Activated naive CD8-positive, alpha-beta T cell (primary cell): Measurements from ENCODE around the gene CEP83.

Source experiments
- H3K27ac Mint-ChIP-seq: one replicate; pipeline ENCODE4 v1.8.0; 2021; ENCODE audit warnings: mixed read lengths
- H3K27me3 Mint-ChIP-seq: one replicate; pipeline ENCODE4 v1.8.0; 2021; ENCODE audit warnings: mixed read lengths
- H3K36me3 Mint-ChIP-seq: one replicate; pipeline ENCODE4 v1.8.0; 2021; ENCODE audit warnings: mixed read lengths
- H3K4me1 Mint-ChIP-seq: one replicate; pipeline ENCODE4 v1.8.0; 2021; ENCODE audit warnings: low read depth, mixed read lengths
- H3K4me3 Mint-ChIP-seq: one replicate; pipeline ENCODE4 v1.8.0; 2021; ENCODE audit warnings: mild to moderate bottlenecking, mixed read lengths
- H3K9me3 Mint-ChIP-seq: one replicate; pipeline ENCODE4 v1.8.0; 2021; ENCODE audit warnings: low read depth, mixed read lengths

CEP83 gene

DNA sequence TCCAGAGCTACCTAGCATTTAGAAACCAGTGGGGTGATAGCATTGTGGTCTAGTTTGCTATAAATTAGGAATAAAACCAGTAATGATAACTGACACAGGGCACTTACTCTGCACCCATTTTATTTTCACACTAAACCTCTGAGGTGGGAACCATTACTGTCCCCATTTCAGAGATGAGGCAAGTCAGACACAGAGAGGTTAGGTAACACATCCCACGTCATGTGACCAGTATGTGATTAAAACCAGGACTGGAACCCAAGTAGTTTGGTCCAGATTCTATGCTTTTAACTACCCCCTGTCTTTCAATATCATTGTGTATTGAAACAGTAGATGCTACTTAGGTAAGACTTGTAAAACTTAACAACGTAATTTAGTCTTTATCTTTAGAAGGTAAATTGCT is 201.1 kb downstream of the CEP83 start:
- no peak overlapping the region for H3K27ac Mint-ChIP-seq
- no peak overlapping the region for H3K4me3 Mint-ChIP-seq
- no peaks in the 10 kb centered on the region for H3K27me3 Mint-ChIP-seq
- H3K4me1 Mint-ChIP-seq = peaks cover 18% of the 10 kb centered on the region
- H3K9me3 Mint-ChIP-seq = no peaks in the 10 kb centered on the region
- H3K36me3 Mint-ChIP-seq = peaks cover 13% of the 10 kb centered on the region
